GM23338 (cell line): ENCODE measurements around the gene DSC2. TPM values are rescaled to one million over a fixed set of nuclear protein-coding genes. Genes with fewer than 3 reads are reported as not detected.

ENCODE experiments used
- polyA plus RNA-seq: library from polyadenylated mRNA; unstranded; fragments of >200 nt; fragmentation: Nextera tagmentation; extraction: Ambion mirVana; gene quantifications from 2 replicates; pipeline ENCODE4 v1.2.1, GENCODE V29; 2016
- total RNA-seq: library from RNA; depleted of rRNA; stranded (reverse); fragments of >200 nt; shearing (Covaris generic); gene quantifications from 2 replicates; pipeline ENCODE4 v1.2.3, GENCODE V29; 2014; rRNA removed
- TF ChIP-seq, protein P1 (sequence below): IDR thresholded peaks from one replicate; pipeline ENCODE4 v1.6.1; 2018; ENCODE audit warnings: antibody characterized with exemption; ENCODE audit not compliant: unreplicated experiment

Gene DSC2
- total and polyA plus RNA-seq, 2 experiments from 2014 or later, result 10.5 to 20.4 TPM

DNA sequence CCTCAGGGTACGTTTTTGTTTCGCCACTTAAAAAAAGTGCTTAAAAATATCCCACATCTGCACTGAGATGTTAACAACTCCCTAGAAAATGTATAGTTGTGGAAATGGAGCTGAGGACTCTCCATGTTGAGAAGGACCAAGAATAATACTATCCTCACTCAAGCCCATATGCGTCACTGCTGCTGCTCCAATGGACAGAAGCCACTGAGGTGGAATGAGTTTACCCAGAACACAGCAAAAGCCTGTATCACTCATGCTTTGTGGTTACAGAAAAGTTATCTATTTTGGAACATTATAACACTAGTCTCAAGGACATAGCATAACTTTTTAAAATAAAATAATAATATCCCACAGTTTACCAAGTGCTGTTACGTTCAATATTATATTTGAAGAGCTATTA is 91.6 kb downstream of the DSC2 start (continued):
- TF ChIP-seq, protein P1, sequence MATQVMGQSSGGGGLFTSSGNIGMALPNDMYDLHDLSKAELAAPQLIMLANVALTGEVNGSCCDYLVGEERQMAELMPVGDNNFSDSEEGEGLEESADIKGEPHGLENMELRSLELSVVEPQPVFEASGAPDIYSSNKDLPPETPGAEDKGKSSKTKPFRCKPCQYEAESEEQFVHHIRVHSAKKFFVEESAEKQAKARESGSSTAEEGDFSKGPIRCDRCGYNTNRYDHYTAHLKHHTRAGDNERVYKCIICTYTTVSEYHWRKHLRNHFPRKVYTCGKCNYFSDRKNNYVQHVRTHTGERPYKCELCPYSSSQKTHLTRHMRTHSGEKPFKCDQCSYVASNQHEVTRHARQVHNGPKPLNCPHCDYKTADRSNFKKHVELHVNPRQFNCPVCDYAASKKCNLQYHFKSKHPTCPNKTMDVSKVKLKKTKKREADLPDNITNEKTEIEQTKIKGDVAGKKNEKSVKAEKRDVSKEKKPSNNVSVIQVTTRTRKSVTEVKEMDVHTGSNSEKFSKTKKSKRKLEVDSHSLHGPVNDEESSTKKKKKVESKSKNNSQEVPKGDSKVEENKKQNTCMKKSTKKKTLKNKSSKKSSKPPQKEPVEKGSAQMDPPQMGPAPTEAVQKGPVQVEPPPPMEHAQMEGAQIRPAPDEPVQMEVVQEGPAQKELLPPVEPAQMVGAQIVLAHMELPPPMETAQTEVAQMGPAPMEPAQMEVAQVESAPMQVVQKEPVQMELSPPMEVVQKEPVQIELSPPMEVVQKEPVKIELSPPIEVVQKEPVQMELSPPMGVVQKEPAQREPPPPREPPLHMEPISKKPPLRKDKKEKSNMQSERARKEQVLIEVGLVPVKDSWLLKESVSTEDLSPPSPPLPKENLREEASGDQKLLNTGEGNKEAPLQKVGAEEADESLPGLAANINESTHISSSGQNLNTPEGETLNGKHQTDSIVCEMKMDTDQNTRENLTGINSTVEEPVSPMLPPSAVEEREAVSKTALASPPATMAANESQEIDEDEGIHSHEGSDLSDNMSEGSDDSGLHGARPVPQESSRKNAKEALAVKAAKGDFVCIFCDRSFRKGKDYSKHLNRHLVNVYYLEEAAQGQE, result no peak

Other genes with a start within 250 kb of the DSC2 start
- gene DSC3, start 59.7 kb downstream of the DSC2 start, total RNA-seq, result 2.1 and 3.7 TPM in 2 replicates
- gene DSC3, start 59.7 kb downstream of the DSC2 start, polyA plus RNA-seq, result 0.52 and 0.68 TPM in 2 replicates
- gene DSC1, start 60.4 kb upstream of the DSC2 start, total RNA-seq, result not detected in 2 replicates
- not detected in 2 replicates for gene DSC1, start 60.4 kb upstream of the DSC2 start, polyA plus RNA-seq
- gene DSG1, start 215.7 kb upstream of the DSC2 start, total RNA-seq, result 0.04 TPM in 1 of 2 replicates, not detected in the other
- gene DSG1, start 215.7 kb upstream of the DSC2 start, polyA plus RNA-seq, result not detected in 2 replicates